Cardiac fibroblast (primary cell): ENCODE measurements around the gene MLXIPL.
A peak's percentile ranks its signal among the peaks of the same experiment; 100 is the strongest.
"Not testable (repeated sequence)": the region's sequence is repeated elsewhere in the genome, so short reads cannot be mapped to it uniquely, and the experiment has no call there.

Source experiments
- DNase-seq, 2 donors: peaks; one replicate each; pipeline versions ENCODE4 v3.0.0 to v3.0.0-alpha.2; 2010; ENCODE audit warnings: low read depth in 2 of 2
- H3K4me3 ChIP-seq, 2 donors: replicated peaks in 1 of 2; 1 replicate in 1 of 2; 2 replicates in 1 of 2; pipeline ENCODE4 v1.5.1; 2011; ENCODE audit warnings: low read depth in 2 of 2, low read length in 2 of 2, mild to moderate bottlenecking in 2 of 2, moderate library complexity in 1 of 2
- CTCF ChIP-seq: IDR thresholded peaks from one replicate; pipeline ENCODE4 v1.5.1; 2011; ENCODE audit warnings: low read depth, mild to moderate bottlenecking, low read length, inconsistent platforms

The MLXIPL gene

GRCh38 chr7:73611017-73611555 lies 13.2 kb downstream of the MLXIPL start:
- no peak for DNase-seq
- TF ChIP-seq CTCF: no peak
- no peak overlapping the region for H3K4me3 ChIP-seq

- no peak for DNase-seq
- no peak overlapping the region for H3K4me3 ChIP-seq
- no peak for TF ChIP-seq CTCF
Observed at GRCh38 chr7:73610105-73610504, 14.2 kb downstream of the MLXIPL start.

GRCh38 chr7:73607692-73607983 lies 16.7 kb downstream of the MLXIPL start:
- DNase-seq, H3K4me3 ChIP-seq: not testable (repeated sequence)

- DNase-seq: peak; percentile 43 to 44
- TF ChIP-seq CTCF: peak; percentile 95
- H3K4me3 ChIP-seq: no peak overlapping the region
Observed at GRCh38 chr7:73606801-73607691, 17.3 kb downstream of the MLXIPL start.

GRCh38 chr7:73605601-73606220 lies 18.6 kb downstream of the MLXIPL start:
- no peak for TF ChIP-seq CTCF
- DNase-seq: no peak

GRCh38 chr7:73602721-73603651 lies 21.3 kb downstream of the MLXIPL start:
- DNase-seq: no peak
- no peak overlapping the region for H3K4me3 ChIP-seq
- no peak for TF ChIP-seq CTCF

More at GRCh38 chr7:73605601-73606220, 18.6 kb downstream of the MLXIPL start:
- no peak overlapping the region for H3K4me3 ChIP-seq
